Panc1 (cell line): ENCODE data around the gene HMGXB4. TPM values are rescaled to one million over a fixed set of nuclear protein-coding genes. Genes with fewer than 3 reads are reported as not detected.

Experiments used
- ATAC-seq: fragments of 200-7000 bp; cut with Tn5 transposase; 2 replicates; pipeline ENCODE4 v1.9.1; 2020; ENCODE audit warnings: mild to moderate bottlenecking, moderate library complexity
- BruUV-seq: library from RNA; stranded (reverse); fragments of 400-500 nt; replicated peaks from 2 replicates; lab custom pipeline; 2021; lab: Mats Ljungman, UMichigan
- CTCF ChIA-PET: fragments of 300-600 bp; sonication (Branson Sonifier 250); formaldehyde crosslinking; loops from one replicate; lab custom pipeline; 2022; ENCODE audit warnings: antibody characterized with exemption; lab: Charles Lee
- POLR2A ChIA-PET: fragments of 300-600 bp; sonication (Branson Sonifier 250); formaldehyde crosslinking; loops from one replicate; lab custom pipeline; 2022; ENCODE audit warnings: antibody characterized with exemption; lab: Charles Lee
- DNase-seq: peaks from one replicate; pipeline ENCODE4 v3.0.0-alpha.2; 2010; ENCODE audit warnings: low read depth, low spot score
- H3K27ac ChIP-seq: 2 replicates; pipeline ENCODE4 v1.5.1; 2011; ENCODE audit warnings: mild to moderate bottlenecking, low read length, inconsistent platforms
- H3K27me3 ChIP-seq: fragments of 200-500 bp; sonication (Bioruptor generic); 2 replicates; pipeline ENCODE4 v1.6.0; 2014; ENCODE audit warnings: low read length, inconsistent platforms; ENCODE audit not compliant: control insufficient read depth, insufficient read depth
- H3K36me3 ChIP-seq: fragments of 200-500 bp; sonication (Bioruptor generic); 2 replicates; pipeline ENCODE4 v1.5.1; 2014; ENCODE audit warnings: inconsistent platforms, mild to moderate bottlenecking, low read length, moderate library complexity; ENCODE audit not compliant: control insufficient read depth, insufficient read depth
- H3K4me1 ChIP-seq: 2 replicates; pipeline ENCODE4 v1.5.1; 2011; ENCODE audit warnings: inconsistent platforms, mild to moderate bottlenecking, low read length, moderate library complexity; ENCODE audit not compliant: control insufficient read depth, insufficient read depth
- H3K4me3 ChIP-seq, 2 experiments: 2 replicates each; pipeline ENCODE4 v1.5.1; 2011 to 2012; ENCODE audit warnings: low read depth in 2 of 2, low read length in 2 of 2, mild to moderate bottlenecking in 2 of 2, inconsistent platforms in 1 of 2, moderate library complexity in 1 of 2
- H3K9me3 ChIP-seq: fragments of 200-500 bp; sonication (Bioruptor generic); 2 replicates; pipeline ENCODE4 v1.5.1; 2014; ENCODE audit warnings: low read depth, mild to moderate bottlenecking, inconsistent platforms, low read length, moderate library complexity; ENCODE audit not compliant: control insufficient read depth, insufficient read depth
- POLR2AphosphoS5 ChIP-seq: IDR thresholded peaks from 2 replicates; pipeline ENCODE4 v1.6.1; 2012; ENCODE audit warnings: mild to moderate bottlenecking, low read depth, low read length, moderate library complexity
- SIN3A ChIP-seq: IDR thresholded peaks from 2 replicates; pipeline ENCODE4 v1.6.1; 2012; ENCODE audit warnings: low read depth, mild to moderate bottlenecking, low read length, moderate library complexity, borderline replicate concordance; ENCODE audit not compliant: insufficient read depth
- TCF7L2 ChIP-seq: IDR thresholded peaks from 2 replicates; pipeline ENCODE4 v1.6.1; 2011; ENCODE audit warnings: mild to moderate bottlenecking, low read depth, low read length, inconsistent platforms
- in situ Hi-C: cut with HindIII; loops from 2 replicates; pipeline ENCODE4 v1.10.0; 2016; ENCODE audit warnings: low sequenced_read_pairs, low pct_unique_long_range_greater_than_20kb
- intact Hi-C: fragments of 100-400 bp; cut with micrococcal nuclease; formaldehyde crosslinking; loops from one replicate; pipeline ENCODE4 v1.10.0; 2022; ENCODE audit not compliant: unreplicated experiment
- total RNA-seq: library from RNA; stranded (reverse); gene quantifications from one replicate; pipeline ENCODE4 v1.2.1, GENCODE V29; 2021; ENCODE audit not compliant: unreplicated experiment
- TF ChIP-seq, protein P1 (sequence below): fragments of 450-650 bp; IDR thresholded peaks from 2 replicates; pipeline ENCODE4 v1.5.1; 2017; ENCODE audit warnings: mild to moderate bottlenecking
- TF ChIP-seq, protein P2 (sequence below), 2 experiments: IDR thresholded peaks; 2 replicates each; pipeline ENCODE4 v1.6.1; 2011 to 2012; ENCODE audit warnings: low read depth in 2 of 2, control low read depth in 1 of 2, low read length in 1 of 2, mild to moderate bottlenecking in 1 of 2, moderate library complexity in 1 of 2; ENCODE audit not compliant: insufficient read depth in 1 of 2

Gene HMGXB4
- total RNA-seq, 1 experiment from 2014 or later, result 23.7 TPM

DNA sequence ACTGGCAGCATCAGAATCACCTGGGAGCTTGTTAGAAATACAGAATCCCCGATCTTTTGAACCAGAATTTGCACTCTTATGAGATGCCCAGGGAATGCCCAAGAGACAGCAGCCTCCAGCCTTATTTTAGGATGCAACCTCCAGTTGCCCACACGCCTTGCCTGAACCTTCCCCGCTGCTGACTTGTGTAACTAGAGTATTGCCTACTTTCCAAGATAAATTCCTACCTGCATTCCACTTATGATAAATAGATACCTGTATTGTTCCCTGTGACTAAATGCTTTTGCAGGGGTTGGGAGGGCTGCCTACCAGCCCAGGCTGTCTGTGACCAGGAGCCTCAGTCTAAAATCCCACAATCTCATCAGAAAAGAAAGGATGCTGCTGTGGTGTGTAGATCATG is 44.3 kb upstream of the HMGXB4 start:
- ChIA-PET POLR2A (no interaction called here), CTCF (no interaction called here)
- ATAC-seq (no peak), DNase-seq (no peak)
- TF ChIP-seq, protein P1, sequence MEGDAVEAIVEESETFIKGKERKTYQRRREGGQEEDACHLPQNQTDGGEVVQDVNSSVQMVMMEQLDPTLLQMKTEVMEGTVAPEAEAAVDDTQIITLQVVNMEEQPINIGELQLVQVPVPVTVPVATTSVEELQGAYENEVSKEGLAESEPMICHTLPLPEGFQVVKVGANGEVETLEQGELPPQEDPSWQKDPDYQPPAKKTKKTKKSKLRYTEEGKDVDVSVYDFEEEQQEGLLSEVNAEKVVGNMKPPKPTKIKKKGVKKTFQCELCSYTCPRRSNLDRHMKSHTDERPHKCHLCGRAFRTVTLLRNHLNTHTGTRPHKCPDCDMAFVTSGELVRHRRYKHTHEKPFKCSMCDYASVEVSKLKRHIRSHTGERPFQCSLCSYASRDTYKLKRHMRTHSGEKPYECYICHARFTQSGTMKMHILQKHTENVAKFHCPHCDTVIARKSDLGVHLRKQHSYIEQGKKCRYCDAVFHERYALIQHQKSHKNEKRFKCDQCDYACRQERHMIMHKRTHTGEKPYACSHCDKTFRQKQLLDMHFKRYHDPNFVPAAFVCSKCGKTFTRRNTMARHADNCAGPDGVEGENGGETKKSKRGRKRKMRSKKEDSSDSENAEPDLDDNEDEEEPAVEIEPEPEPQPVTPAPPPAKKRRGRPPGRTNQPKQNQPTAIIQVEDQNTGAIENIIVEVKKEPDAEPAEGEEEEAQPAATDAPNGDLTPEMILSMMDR, result no peak
- BruUV-seq, result no TSS peak
- Histone ChIP-seq H3K27me3 (no peaks in the 10 kb centered on the region), H3K9me3 (no peaks in the 10 kb centered on the region), H3K36me3 (no peaks in the 10 kb centered on the region), H3K4me1 (no peaks in the 10 kb centered on the region), H3K4me3 (no peak overlapping the region), H3K27ac (no peak overlapping the region)
- intact Hi-C loops (no loop called here), in situ Hi-C loops (no loop called here)

DNA sequence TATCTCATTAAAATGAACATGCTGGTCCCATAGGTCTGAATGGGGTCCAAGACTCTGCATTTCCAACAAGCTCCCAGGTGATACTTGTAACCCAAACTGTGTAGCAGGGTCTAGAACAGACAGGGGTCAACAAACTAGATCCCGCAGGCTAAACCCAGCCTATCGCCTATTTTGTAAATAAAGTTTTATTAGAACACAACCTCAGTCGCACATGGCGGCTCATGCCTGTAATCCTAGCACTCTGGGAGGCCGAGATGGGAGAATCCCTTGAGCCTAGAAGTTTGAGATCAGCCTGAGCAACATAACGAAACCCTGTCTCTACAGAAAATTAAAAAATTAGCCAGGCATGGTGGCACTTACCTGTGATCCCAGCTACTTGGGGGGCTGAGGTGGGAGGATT is 42.3 kb upstream of the HMGXB4 start:
- no peak overlapping the region for H3K27ac ChIP-seq
- no peaks in the 10 kb centered on the region for H3K36me3 ChIP-seq
- TF ChIP-seq, protein P2, sequence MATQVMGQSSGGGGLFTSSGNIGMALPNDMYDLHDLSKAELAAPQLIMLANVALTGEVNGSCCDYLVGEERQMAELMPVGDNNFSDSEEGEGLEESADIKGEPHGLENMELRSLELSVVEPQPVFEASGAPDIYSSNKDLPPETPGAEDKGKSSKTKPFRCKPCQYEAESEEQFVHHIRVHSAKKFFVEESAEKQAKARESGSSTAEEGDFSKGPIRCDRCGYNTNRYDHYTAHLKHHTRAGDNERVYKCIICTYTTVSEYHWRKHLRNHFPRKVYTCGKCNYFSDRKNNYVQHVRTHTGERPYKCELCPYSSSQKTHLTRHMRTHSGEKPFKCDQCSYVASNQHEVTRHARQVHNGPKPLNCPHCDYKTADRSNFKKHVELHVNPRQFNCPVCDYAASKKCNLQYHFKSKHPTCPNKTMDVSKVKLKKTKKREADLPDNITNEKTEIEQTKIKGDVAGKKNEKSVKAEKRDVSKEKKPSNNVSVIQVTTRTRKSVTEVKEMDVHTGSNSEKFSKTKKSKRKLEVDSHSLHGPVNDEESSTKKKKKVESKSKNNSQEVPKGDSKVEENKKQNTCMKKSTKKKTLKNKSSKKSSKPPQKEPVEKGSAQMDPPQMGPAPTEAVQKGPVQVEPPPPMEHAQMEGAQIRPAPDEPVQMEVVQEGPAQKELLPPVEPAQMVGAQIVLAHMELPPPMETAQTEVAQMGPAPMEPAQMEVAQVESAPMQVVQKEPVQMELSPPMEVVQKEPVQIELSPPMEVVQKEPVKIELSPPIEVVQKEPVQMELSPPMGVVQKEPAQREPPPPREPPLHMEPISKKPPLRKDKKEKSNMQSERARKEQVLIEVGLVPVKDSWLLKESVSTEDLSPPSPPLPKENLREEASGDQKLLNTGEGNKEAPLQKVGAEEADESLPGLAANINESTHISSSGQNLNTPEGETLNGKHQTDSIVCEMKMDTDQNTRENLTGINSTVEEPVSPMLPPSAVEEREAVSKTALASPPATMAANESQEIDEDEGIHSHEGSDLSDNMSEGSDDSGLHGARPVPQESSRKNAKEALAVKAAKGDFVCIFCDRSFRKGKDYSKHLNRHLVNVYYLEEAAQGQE (IDR thresholded peaks at IDR 0.05; ENCODE audit: insufficient read depth in 1 of 2, low read depth in 2 of 2, low read length in 1 of 2), result no peak
- TF ChIP-seq POLR2AphosphoS5 (no peak), TCF7L2 (no peak), SIN3A (no peak)
- TF ChIP-seq, protein P1, result no peak
- intact Hi-C loops, result no loop called here
- in situ Hi-C loops, result no loop called here
- BruUV-seq, result no TSS peak
- no peak for ATAC-seq
- H3K4me1 ChIP-seq, result no peaks in the 10 kb centered on the region
- ChIA-PET CTCF (no interaction called here), POLR2A (no interaction called here)
- H3K9me3 ChIP-seq, result no peaks in the 10 kb centered on the region
- DNase-seq, result no peak
- H3K27me3 ChIP-seq, result no peaks in the 10 kb centered on the region
- no peak overlapping the region for H3K4me3 ChIP-seq
